MM.1S (cell line): ENCODE results near the gene PMVK.

Experiments
- CTCF ChIP-seq: fragments of 300-600 bp; sonication (generic); IDR thresholded peaks from 2 replicates; pipeline ENCODE4 v1.5.1; 2016; ENCODE audit warnings: antibody characterized with exemption, low read length, mixed read lengths
- EZH2phosphoT487 ChIP-seq: fragments of 300-600 bp; sonication (generic); IDR thresholded peaks from 2 replicates; pipeline ENCODE4 v1.6.1; 2018; ENCODE audit warnings: antibody characterized with exemption, low read length

- TF ChIP-seq EZH2phosphoT487 (no peak), CTCF (no peak)
These were observed 25.7 kb upstream of the PMVK start for GRCh38 chr1:154962156-154962749.
